Gastrocnemius medialis (tissue), 4 donors: ENCODE data around the gene PWP1.

Experiments used
- POLR2A ChIP-seq, 2 donors: fragments of 450-650 bp; IDR thresholded peaks; one replicate each; pipeline ENCODE4 v1.6.1; 2017; ENCODE audit warnings: antibody characterized with exemption in 2 of 2, mild to moderate bottlenecking in 2 of 2, moderate library complexity in 2 of 2
- TF ChIP-seq, protein P1 (sequence below), 5 experiments: fragments of 450-650 bp in 3 of 5; fragments of 200-600 bp in 2 of 5; sonication (generic) in 2 of 5; IDR thresholded peaks in 4 of 5; conservative IDR thresholded peaks in 1 of 5; 1 replicate in 4 of 5; 2 replicates in 1 of 5; pipeline ENCODE4 v1.5.1; 2016 to 2019; ENCODE audit warnings: antibody characterized with exemption in 5 of 5, mild to moderate bottlenecking in 3 of 5, moderate library complexity in 3 of 5

- TF ChIP-seq, protein P1, sequence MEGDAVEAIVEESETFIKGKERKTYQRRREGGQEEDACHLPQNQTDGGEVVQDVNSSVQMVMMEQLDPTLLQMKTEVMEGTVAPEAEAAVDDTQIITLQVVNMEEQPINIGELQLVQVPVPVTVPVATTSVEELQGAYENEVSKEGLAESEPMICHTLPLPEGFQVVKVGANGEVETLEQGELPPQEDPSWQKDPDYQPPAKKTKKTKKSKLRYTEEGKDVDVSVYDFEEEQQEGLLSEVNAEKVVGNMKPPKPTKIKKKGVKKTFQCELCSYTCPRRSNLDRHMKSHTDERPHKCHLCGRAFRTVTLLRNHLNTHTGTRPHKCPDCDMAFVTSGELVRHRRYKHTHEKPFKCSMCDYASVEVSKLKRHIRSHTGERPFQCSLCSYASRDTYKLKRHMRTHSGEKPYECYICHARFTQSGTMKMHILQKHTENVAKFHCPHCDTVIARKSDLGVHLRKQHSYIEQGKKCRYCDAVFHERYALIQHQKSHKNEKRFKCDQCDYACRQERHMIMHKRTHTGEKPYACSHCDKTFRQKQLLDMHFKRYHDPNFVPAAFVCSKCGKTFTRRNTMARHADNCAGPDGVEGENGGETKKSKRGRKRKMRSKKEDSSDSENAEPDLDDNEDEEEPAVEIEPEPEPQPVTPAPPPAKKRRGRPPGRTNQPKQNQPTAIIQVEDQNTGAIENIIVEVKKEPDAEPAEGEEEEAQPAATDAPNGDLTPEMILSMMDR (IDR thresholded peaks at IDR 0.05 in 4 of 5, conservative IDR thresholded peaks at IDR 0.05 in 1 of 5) = no peak
- TF ChIP-seq POLR2A (IDR thresholded peaks at IDR 0.05) = no peak
Observed at GRCh38 chr12:107650977-107651376, 34.6 kb upstream of the PWP1 start.
